ENCODE measurements around the gene ORM1.

ORM1 gene

DNA sequence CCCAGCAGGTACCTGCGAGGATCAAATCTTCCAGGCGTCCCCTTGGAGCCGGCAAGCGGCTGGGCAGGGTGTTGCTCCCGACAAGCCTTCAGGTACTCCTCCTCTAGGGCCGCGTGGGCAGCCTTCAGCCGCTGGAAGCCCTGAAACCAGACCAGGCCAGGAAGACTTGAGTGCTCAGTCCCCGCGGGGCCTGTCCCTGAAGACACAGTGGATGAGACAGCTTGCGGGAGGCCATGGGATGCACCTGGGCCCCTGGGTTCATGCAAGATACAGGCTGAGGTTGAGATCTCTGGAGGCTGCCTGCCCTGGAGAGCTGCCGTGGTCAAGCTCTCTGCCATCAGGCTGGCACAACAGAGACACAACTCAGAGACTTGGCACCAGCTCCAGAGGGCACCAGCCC lies 39.5 kb downstream of the ORM1 start:
- no peak for DNase-seq (ENCODE audit: low read depth in 1 of 2, low spot score in 1 of 2)

DNA sequence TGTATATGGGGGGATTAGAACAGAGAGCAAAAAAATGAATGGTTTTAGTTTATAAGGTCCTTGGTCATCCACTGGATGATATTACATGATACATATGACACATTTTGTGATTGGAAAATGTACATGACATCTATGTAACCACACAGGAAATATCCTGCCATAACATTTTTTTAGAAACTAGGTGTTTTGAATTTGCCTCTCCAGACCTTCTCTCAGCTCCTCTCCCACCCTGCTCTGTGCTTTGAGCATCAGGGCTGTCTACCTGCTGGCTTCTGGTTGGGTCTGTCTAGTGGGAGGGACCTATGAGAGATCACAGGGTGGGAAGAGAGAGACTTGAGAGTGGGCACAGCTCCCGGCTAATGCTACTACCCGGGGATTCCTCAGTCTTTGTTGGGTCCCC lies 40.5 kb downstream of the ORM1 start:
- no peak for DNase-seq (ENCODE audit: low read depth in 1 of 2, low spot score in 1 of 2)

DNA sequence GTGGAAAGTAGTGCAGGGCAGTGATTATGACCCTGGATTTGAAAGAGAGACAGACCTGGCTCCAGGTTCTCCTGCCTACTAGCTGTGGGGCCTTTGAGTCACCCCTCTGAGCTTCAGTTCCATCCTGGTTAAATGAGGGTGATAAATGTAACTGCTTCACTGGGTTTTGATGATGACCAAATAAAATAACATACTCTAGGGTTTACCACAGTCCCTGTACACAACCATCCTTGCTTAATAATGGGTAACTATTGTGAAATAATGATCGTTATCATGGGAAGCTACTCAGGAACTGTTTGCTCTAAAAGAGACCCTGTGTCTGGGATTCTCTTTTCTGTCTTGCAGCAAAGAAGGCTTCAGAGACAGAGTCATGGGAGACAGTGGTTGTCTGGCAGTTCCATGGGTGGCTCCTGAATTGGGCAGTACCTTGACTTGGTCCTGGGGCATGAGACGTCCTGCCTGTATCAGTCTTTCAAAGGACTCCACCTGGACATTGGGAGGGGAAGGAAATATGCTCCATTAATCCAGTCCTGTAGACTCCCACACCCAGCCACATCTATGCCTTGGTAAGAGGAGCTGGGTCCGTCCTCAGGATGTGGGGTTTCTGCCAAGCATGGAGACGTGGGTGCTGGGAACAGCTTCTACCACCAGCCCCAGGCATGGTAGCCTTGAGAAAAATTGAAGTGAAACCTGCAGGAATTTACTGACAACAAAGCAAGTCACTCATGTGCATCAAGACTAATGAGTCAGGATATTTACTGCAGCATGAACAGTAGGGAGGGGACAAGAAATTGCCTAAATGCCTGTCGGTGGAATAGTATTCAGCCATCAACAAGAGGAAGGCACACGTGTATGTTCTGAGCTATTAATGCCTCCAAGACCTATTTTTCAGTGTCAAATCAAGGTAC lies 41.5 kb downstream of the ORM1 start:
- DNase-seq (ENCODE audit: low read depth in 1 of 2, low spot score in 1 of 2): no peak

DNA sequence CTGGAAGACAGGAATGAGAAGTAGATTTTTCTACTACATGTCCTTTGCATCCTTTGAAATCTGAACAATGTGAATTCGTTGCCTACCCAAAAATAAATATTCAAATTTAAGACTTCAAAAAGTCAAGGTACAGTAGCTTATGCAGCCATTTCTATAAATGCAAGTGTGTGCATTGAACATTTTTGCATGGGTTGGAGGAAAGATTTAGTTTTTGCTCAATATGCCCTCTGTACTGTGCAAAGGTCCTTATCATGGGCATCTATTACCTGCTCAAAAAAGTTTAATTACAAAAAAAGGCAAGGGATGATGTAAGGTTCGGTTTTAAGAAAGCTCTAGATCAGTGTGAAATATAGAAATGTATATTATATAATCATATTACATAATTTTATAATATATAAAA lies 42.3 kb downstream of the ORM1 start:
- no peak for DNase-seq (ENCODE audit: low read depth in 1 of 2, low spot score in 1 of 2)

DNA sequence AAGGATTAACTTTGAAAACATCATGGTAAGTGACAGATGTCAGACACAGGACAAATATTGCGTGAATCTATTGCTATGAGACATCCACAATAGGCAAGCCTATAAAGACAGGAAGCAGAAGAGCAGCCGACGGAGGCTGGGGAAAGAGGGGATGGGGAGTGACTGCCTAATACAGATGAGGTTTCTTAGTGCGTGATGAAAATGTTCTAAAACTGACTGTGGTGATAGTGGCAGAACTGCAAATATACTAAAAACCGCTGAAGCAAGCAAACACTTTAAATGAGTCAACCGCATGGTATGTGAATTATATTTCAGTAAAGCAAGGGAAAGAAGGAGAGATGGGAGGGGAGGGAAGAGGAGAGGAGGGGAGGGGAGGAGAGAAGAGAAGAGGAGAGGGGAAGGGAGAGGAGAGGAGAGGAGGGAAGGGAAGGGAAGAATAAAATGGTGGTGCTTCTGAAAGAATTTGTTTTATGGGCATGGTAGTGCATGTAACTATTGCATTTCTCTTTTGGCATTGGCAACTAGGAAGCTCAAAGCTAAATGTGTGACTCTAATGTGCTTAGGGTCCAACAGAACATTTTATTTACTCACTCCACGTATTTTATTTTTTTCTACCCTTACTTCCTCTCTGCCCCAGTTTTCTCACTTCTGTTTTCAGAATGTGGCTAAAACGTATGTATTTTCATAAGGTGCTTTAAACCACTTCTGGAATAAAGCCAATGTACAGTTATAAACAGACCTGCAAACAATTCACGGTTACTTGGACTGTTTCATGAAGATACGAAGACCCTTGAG lies 43.6 kb downstream of the ORM1 start:
- no peak for DNase-seq (ENCODE audit: low read depth in 1 of 2, low spot score in 1 of 2)

DNA sequence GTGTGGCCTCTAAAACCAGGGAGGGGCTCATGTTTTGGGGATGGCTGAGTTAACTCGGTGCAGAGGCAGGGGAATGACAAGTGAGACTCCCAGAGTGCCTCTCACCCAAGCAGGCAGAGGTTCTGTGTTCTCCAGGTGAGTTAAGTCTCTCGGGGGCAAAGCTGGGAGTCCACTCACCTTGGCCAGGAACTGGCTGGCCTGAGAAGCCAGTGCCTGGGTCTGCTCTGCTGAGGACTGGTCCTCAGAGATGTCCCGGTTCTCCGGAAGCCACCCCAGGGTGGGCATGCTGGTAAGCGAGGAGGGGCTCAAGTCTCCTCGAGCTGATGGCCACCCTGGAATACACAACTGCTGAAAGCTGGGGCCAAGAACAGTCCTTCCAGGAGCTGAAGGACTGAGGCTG lies 44.5 kb downstream of the ORM1 start:
- DNase-seq (ENCODE audit: low read depth in 1 of 2, low spot score in 1 of 2): no peak

DNA sequence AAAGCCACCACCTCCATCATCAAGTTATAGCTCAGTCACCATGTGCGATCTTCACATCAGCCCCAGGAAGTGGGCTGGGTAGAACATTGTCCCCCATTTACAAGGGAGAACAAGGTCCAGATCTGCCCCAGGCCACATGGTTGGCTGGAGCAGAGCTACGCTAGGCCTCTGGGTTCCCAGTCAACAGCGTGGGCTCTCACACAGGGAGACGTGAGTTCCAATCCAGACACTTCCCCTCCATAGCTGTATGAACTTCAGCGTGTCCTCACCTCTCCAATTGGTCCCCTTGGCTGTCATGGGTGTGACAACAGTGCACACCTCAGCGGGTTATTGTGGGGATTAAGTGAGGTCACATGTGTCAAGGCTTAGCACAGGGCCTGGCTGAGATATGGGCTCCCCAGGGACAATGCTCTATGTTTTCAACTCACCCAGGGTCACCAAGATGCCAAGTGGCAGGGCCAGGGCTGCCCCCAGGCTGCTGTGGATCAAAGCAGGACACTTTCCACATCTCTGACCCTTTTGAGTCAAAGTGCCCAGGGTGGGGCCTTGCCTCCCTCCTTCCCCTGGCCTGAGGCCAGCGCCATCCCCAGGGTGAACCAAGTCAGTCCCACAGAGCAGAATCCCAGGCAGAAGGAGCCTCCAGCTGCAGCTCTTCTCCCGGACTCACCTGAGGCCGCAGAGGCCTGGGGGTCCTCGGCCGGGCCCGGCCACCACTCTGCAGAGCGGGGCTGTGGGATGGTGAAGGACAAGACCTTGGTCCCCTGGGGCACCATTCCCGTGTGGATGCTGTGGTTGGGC lies 45.1 kb downstream of the ORM1 start:
- no peak for DNase-seq (ENCODE audit: low read depth in 1 of 2, low spot score in 1 of 2)

DNA sequence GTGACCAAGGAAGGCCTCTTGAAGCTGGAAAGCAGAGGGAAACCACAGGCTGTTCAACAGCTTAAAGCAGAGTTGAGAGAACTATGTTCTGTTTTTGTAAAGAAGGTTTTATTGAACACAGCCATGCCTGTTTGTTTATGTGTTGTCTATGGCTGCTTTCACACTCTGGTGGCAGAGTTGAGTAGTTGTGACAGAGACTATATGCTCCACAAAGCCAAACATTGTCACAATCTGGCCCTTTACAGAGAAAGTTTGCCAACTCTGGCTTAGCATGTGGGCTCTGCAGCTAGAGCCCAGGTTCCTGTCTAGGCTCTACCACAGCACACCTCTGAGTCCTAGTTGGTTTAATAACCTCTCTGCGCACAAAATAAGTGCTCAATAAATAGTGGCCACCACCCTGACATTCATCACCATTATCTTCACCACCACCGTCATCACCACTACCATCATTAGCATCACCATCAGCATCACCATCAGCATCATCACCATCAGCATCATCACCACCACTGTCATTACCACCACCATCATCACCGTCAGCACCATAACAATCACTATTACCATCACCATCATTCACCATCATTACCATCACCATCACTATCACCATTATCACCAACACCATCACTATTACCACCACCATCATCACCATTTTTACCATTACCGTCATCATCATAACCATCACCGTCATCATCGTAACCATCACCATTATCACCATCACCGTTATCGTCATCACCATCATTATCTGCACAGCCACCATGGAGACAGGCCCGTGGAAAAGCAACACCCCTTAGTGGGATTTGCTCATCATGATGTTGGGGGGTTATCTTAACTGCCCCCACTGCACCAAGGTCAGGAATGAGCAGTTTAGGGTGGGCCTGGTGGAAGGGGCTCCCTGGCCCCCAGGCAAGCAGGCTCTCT lies 46.6 kb downstream of the ORM1 start:
- no peak for DNase-seq (ENCODE audit: low read depth in 1 of 2, low spot score in 1 of 2)

DNA sequence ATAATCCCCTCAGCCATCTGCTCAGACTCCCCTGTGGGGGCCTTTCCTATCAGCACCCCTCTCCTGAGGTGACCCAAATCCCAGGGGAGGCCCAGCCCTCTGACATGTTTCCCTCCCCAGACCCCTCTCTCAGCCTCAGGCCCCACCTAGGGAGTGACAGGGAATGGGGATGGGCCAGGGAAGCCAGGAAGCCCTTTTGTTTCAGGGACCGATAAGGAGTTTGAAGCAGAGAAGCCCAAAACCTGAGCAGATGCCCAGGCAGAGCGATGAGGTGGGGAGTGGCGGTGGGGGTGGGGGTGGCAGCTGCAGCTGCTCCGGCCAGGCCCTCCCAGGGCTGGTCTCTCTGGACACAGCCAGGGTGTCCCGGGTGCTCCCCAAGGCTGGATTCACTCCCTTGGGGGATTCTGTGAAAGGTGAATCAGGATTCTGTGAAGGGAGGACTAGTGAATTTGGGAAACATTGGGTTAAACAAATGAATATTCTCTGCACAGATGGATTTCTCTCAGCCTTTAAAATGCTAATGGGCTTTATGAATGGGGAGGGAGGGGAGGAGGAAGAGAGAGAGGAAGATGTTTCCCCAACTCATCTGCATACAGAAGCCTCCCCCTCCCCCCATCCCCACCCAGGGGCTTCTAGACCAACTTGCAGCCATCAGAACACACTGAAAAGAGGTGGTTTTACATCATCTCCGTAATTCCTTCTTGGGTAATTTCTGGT lies 47.5 kb downstream of the ORM1 start:
- no peak for DNase-seq (ENCODE audit: low read depth in 1 of 2, low spot score in 1 of 2)

DNA sequence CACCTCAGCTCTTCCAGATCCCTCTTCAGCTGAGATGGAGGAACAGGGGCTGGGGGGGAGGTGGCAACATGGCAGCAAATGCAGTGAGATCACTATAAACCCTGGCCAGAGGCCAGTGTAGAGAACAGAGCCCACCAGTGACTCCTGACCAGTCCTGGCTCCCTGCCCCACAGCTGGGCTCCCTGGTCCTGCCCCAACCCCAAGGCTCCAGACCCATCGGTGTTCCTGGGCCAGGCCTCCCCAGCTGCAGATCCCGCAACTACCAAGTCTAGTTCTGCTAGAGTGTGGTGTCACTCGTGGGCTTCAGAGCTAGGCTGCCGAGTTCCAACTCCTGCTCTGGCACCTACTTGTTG lies 48.0 kb downstream of the ORM1 start:
- DNase-seq (ENCODE audit: low read depth in 1 of 2, low spot score in 1 of 2): no peak

DNA sequence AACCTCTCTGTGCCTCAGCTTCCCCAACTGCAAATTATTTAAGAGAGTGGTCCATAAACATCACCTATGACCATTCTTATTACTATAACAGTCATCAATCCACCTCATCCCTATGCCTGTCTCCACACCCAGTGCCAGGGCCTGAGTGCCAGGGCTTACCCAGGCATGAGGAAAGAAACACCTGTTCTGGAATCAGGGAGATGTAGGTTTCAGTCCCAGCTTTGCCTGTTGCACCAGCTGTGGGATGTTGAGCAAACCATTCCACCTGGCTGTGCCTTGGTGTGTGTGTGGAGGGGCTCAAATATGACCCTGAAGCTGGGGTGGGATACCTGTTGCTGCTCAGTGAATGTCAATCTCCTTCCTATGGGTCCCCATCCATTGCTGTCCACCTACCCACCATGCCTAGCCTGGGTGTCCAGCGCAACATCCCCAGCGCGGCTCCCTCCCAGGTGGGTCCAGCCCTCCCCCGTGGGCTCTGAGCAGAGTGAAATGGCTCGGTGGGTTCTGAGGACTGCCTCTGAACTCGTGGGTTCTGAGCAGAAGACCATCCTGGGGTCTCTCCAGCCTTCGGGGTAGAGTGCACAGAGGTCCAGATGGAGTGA lies 48.5 kb downstream of the ORM1 start:
- no peak for DNase-seq (ENCODE audit: low read depth in 1 of 2, low spot score in 1 of 2)

DNA sequence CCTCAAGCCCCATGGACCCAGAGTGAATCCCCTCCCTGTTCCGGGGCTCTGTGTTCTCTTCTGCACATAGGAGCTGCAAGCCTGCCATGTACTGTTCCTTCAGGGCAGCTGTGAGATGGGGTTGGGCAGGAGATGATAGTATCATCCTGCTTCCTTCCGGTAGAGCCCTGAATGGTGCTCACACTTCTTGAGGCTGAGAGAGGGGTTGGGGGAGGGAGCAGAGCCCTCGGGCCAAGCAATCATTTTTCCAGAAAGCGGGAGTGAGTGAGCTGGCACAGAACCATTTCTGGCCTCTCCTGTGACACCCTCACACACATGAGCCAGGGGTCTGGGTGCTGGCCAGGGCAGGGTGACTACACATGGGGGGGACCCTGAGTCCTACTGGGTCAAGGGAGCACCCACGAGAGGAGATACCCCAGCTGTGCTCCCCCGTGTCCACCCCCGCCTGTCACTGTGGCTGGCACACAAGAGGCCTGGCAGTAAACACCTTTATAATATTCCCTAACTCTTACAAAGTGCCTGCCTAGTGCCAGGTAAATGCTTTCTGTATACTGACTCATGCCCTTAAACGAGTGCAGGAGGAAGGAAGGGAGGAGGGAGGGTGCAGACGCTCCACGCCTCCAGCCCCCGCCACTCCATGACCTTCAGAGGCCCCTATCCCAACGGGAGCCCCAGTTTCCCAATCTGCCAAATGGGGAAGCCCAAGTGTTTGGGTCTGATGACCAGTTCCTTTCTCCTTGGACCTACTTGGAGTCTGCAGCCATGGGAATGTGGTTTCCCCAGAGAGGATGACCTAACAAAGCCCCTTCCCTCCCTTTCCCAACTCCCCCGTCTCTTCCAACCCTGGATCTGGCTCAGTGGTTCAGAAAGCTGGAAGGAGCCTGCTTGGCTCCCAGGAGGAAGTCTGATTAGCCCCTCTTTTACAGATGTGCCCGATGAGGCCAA lies 49.3 kb downstream of the ORM1 start:
- DNase-seq (ENCODE audit: low read depth in 1 of 2, low spot score in 1 of 2): no peak

DNA sequence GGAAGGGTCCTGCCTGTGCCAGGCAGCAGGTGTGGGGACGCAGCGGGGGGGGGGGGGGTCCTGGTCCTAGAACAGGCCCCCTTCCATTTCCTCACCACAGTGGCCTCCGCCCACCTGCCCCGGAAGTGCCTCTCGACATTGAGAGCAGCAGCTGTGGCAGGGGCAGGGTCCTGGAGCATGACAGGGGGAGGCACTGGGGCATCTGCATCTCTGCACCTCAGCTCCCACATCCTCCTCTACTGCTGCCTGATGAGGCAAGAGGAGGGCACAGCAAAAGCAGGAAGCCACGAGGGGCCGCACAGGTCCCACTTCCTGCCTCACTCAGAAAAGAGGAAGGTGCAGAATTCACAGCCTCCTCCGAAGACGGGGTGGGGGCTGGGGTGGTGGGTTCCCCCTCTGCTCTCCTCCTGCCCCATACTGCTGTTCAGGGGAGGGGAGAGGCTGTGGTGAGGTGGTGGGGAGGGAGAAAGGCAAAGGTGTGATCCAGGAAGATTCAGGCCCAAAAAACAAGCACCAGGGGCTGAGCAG lies 50.1 kb downstream of the ORM1 start:
- DNase-seq (ENCODE audit: low read depth in 1 of 2, low spot score in 1 of 2): peak; percentile 49 to 57

DNA sequence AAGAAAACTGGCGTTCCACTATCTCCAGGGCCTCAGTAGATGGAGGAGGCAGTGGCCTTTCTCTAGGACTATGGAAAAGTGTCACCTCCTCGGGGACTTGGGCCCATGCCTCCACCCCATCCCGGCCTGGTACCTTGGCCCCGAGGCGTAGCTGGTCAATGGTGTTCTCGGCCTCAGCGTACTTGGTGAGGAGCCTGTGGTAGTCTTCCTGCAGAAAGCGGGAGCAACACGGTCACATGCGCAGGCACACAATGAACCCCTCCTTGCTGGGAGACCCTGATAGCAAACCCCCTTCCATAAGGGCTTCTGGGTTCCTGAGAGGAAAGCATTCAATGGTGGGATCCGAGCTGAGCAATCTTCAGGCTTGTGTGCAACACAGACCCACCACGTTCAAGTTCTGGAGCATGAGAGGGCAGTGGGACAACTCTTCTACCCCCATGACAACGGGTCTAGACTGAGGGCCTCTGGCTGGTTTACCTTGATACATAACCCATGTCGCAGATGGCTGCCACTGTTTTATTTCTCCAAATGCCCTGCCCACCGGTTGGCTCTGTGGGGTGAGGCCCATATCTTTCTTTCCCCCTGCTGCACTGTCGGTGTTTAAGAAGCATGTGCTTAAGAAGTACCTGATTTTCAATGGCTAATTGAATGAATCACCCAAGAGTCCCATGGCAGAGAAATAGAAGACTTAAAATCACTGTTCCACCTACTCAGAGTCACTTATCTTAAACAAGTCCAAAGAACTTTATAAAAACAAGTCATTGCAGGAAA lies 51.2 kb downstream of the ORM1 start:
- no peak for DNase-seq (ENCODE audit: low read depth in 1 of 2, low spot score in 1 of 2)

DNA sequence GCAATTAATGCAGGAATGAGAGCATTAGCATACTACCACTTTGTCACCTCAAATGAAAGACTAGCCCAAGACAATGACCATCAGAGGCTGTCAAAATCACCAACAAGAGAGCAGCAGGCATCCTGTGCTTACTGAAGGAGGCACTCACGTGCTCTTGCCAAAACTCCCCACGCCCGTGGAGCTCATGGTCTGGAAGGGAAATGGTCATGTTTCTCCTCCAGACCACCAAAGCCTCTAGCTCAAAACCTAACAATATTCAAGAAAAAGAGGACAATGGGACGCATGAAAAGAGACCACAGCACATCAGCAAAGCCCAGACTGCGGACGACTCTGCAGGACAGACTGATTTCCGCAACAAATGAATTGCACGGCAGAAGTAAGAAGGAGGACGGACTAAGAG lies 52.0 kb downstream of the ORM1 start:
- no peak for DNase-seq (ENCODE audit: low read depth in 1 of 2, low spot score in 1 of 2)

DNA sequence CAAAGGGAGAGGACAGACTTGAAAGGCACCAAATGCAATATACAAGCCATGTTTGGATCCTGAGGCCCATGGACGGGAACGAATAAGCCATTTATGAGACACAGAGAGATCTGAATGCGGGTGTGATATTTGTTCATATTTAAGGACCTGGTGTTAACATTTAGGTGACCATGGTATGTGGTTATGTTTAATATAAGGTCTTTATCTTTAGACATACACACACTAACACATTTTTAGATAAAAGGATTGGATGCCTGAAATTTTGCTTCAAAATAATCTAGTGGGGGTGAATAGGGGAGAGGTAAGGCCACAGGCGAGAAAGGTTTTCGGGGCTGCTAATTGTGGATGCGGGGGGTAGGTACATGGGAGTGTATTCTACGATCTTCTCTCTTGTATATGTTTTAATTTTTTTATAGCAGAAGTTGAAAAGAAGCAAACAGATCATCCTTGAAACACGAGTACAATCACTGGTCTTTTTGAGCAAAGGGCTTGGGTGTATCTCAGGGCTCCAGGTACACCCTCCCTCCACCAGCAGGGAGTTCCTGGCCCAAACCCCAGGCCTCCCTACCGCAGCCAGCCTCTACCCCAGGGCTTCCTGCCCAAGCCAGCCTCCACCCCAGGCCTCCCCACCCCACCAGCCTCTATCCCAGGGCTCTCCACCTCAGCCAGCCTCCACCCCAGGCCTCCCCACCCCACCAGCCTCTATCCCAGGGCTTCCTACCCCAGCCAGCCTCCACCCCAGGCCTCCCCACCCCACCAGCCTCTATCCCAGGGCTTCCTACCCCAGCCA lies 52.7 kb downstream of the ORM1 start:
- no peak for DNase-seq (ENCODE audit: low read depth in 1 of 2, low spot score in 1 of 2)
